GM23338 (cell line): ENCODE results near the gene TSHZ2.

Experiments
- EZH2 ChIP-seq: fragments of 200-600 bp; sonication (generic); IDR thresholded peaks from one replicate; pipeline ENCODE4 v1.8.0; 2017; ENCODE audit warnings: antibody characterized with exemption, mild to moderate bottlenecking, low read depth; ENCODE audit not compliant: unreplicated experiment
- POLR2AphosphoS5 ChIP-seq: IDR thresholded peaks from 2 replicates; pipeline ENCODE4 v1.6.1; 2016; ENCODE audit warnings: antibody characterized with exemption, low read depth
- STAT1 ChIP-seq: IDR thresholded peaks from one replicate; pipeline ENCODE4 v1.6.1; 2016; ENCODE audit warnings: antibody characterized with exemption; ENCODE audit not compliant: unreplicated experiment
- TF ChIP-seq, protein P1 (sequence below), 2 experiments: fragments of 200-600 bp in 1 of 2; sonication (generic) in 1 of 2; conservative IDR thresholded peaks; 2 replicates each; pipeline versions ENCODE4 v1.5.1 to v1.6.1; 2016 to 2017; ENCODE audit warnings: antibody characterized with exemption in 2 of 2, low read depth in 2 of 2, mild to moderate bottlenecking in 2 of 2, moderate library complexity in 1 of 2

DNA sequence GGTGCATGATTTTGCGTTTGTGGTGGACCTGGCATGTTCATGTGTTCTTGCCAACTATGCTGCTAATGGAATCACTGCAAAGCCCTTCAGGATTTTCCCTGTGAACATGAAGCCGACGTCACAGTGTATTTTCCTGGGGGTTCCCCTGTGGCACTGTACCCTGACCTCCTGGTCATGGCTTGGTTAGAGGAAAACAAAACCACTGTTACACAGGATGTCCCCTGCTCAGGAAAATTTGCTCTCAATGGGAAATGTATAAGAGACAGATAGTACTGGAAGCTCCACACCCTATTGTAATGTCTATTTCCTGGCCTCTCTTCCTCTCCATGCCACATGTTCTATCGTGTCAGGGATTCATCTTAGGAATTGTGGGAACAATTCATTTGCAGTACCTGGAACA lies 19.7 kb downstream of the TSHZ2 start:
- TF ChIP-seq, protein P1, sequence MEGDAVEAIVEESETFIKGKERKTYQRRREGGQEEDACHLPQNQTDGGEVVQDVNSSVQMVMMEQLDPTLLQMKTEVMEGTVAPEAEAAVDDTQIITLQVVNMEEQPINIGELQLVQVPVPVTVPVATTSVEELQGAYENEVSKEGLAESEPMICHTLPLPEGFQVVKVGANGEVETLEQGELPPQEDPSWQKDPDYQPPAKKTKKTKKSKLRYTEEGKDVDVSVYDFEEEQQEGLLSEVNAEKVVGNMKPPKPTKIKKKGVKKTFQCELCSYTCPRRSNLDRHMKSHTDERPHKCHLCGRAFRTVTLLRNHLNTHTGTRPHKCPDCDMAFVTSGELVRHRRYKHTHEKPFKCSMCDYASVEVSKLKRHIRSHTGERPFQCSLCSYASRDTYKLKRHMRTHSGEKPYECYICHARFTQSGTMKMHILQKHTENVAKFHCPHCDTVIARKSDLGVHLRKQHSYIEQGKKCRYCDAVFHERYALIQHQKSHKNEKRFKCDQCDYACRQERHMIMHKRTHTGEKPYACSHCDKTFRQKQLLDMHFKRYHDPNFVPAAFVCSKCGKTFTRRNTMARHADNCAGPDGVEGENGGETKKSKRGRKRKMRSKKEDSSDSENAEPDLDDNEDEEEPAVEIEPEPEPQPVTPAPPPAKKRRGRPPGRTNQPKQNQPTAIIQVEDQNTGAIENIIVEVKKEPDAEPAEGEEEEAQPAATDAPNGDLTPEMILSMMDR (conservative IDR thresholded peaks at IDR 0.05; ENCODE audit: low read depth in 2 of 2) = no peak
- TF ChIP-seq STAT1 (no peak), POLR2AphosphoS5 (no peak), EZH2 (no peak)
